ENCODE data around the gene DYNC1LI1.
"Not testable (repeated sequence)": the region's sequence is repeated elsewhere in the genome, so short reads cannot be mapped to it uniquely, and the experiment has no call there.

The DYNC1LI1 gene

GRCh38 chr3:32531010-32531647 is 39.5 kb downstream of the DYNC1LI1 start:
- DNase-seq (ENCODE audit: low spot score) = no peak

- DNase-seq (ENCODE audit: low spot score) = no peak
Observed at GRCh38 chr3:32525720-32526119, 44.9 kb downstream of the DYNC1LI1 start.

- no peak for DNase-seq (ENCODE audit: low spot score)
Observed at GRCh38 chr3:32522682-32523081, 48.0 kb downstream of the DYNC1LI1 start.

- DNase-seq (ENCODE audit: low spot score) = not testable (repeated sequence)
Observed at GRCh38 chr3:32518921-32519320, 51.7 kb downstream of the DYNC1LI1 start.

- not testable (repeated sequence) for DNase-seq (ENCODE audit: low spot score)
Observed at GRCh38 chr3:32516751-32517150, 53.9 kb downstream of the DYNC1LI1 start.

- no peak for DNase-seq (ENCODE audit: low spot score)
Observed at GRCh38 chr3:32511005-32511404, 59.7 kb downstream of the DYNC1LI1 start.

- peak; percentile 74 for DNase-seq (ENCODE audit: low spot score)
Observed at GRCh38 chr3:32510075-32510724, 60.5 kb downstream of the DYNC1LI1 start.

GRCh38 chr3:32508711-32509110 is 61.9 kb downstream of the DYNC1LI1 start:
- DNase-seq (ENCODE audit: low spot score) = peak; percentile 23

- DNase-seq (ENCODE audit: low spot score) = no peak
Observed at GRCh38 chr3:32506466-32506865, 64.2 kb downstream of the DYNC1LI1 start.

GRCh38 chr3:32502946-32503286 is 67.7 kb downstream of the DYNC1LI1 start:
- no peak for DNase-seq (ENCODE audit: low spot score)

- DNase-seq (ENCODE audit: low spot score) = peak; percentile 98
Observed at GRCh38 chr3:32502118-32502945, 68.3 kb downstream of the DYNC1LI1 start, which contains the start of gene CMTM6. Gene CMTM6 (minus strand): TSS chr3:32502852. CDS start chr3:32502745, 107 bp downstream.

- DNase-seq (ENCODE audit: low spot score) = no peak
Observed at GRCh38 chr3:32501783-32502117, 68.9 kb downstream of the DYNC1LI1 start.

GRCh38 chr3:32500880-32501782 is 69.5 kb downstream of the DYNC1LI1 start:
- DNase-seq (ENCODE audit: low spot score) = no peak

- DNase-seq (ENCODE audit: low spot score) = no peak
Observed at GRCh38 chr3:32500231-32500630, 70.4 kb downstream of the DYNC1LI1 start.

GRCh38 chr3:32499585-32499984 is 71.1 kb downstream of the DYNC1LI1 start:
- no peak for DNase-seq (ENCODE audit: low spot score)

GRCh38 chr3:32498992-32499391 is 71.7 kb downstream of the DYNC1LI1 start:
- no peak for DNase-seq (ENCODE audit: low spot score)

GRCh38 chr3:32498252-32498651 is 72.4 kb downstream of the DYNC1LI1 start:
- no peak for DNase-seq (ENCODE audit: low spot score)

GRCh38 chr3:32495609-32496008 is 75.0 kb downstream of the DYNC1LI1 start:
- no peak for DNase-seq (ENCODE audit: low spot score)

- no peak for DNase-seq (ENCODE audit: low spot score)
Observed at GRCh38 chr3:32495085-32495484, 75.6 kb downstream of the DYNC1LI1 start.

GRCh38 chr3:32493437-32494414 is 76.9 kb downstream of the DYNC1LI1 start:
- no peak for DNase-seq (ENCODE audit: low spot score)

Measured in GM03348 (cell line).